Gastroesophageal sphincter (tissue), 3 donors: ENCODE results near the gene PLXNA1.

Experiments used
- CTCF ChIP-seq, 4 experiments: fragments of 200-600 bp in 2 of 4; fragments of 450-650 bp in 2 of 4; sonication (generic) in 1 of 4; IDR thresholded peaks; one replicate each; pipeline ENCODE4 v1.5.1; 2017 to 2019; ENCODE audit warnings: antibody characterized with exemption in 4 of 4, mild to moderate bottlenecking in 2 of 4, moderate library complexity in 2 of 4
- POLR2A ChIP-seq, 2 donors: fragments of 450-650 bp; IDR thresholded peaks; one replicate each; pipeline ENCODE4 v1.6.1; 2017; ENCODE audit warnings: antibody characterized with exemption in 2 of 2, mild to moderate bottlenecking in 2 of 2, moderate library complexity in 1 of 2
- POLR2AphosphoS5 ChIP-seq: sonication (generic); formaldehyde crosslinking; IDR thresholded peaks from one replicate; pipeline ENCODE4 v1.6.1; 2017; ENCODE audit warnings: antibody characterized with exemption

GRCh38 chr3:126989316-126990023 lies 6.6 kb downstream of the PLXNA1 start:
- TF ChIP-seq CTCF (IDR thresholded peaks at IDR 0.05), result no peak
- no peak for TF ChIP-seq POLR2A (IDR thresholded peaks at IDR 0.05)
- no peak for TF ChIP-seq POLR2AphosphoS5
